Liver (tissue), 9 donors: ENCODE results near the gene BIRC7. TPM values are rescaled to one million over a fixed set of nuclear protein-coding genes. Genes with fewer than 3 reads are reported as not detected.

ENCODE experiments used
- DNase-seq: peaks from one replicate; pipeline ENCODE4 v3.0.0-alpha.2; 2017; ENCODE audit warnings: low spot score
- H3K27ac ChIP-seq, 2 donors: one replicate each; pipeline ENCODE4 v1.7.0; 2013; ENCODE audit warnings: inconsistent platforms in 2 of 2, low read length in 2 of 2, control low read depth in 1 of 2, low read depth in 1 of 2, mild to moderate bottlenecking in 1 of 2
- H3K27me3 ChIP-seq, 4 donors: one replicate each; pipeline versions ENCODE4 v1.6.1 to v1.7.0; 2013; ENCODE audit warnings: low read length in 3 of 4, inconsistent platforms in 1 of 4, mild to moderate bottlenecking in 1 of 4, moderate library complexity in 1 of 4; ENCODE audit not compliant: control insufficient read depth in 4 of 4, insufficient read depth in 4 of 4
- H3K36me3 ChIP-seq, 4 donors: one replicate each; pipeline versions ENCODE4 v1.6.1 to v1.7.0; 2013; ENCODE audit warnings: low read length in 3 of 4, mild to moderate bottlenecking in 3 of 4, low read depth in 1 of 4, moderate library complexity in 1 of 4; ENCODE audit not compliant: control insufficient read depth in 4 of 4, insufficient read depth in 3 of 4
- H3K4me1 ChIP-seq, 4 donors: one replicate each; pipeline versions ENCODE4 v1.6.1 to v1.7.0; 2013; ENCODE audit warnings: low read length in 3 of 4, mild to moderate bottlenecking in 3 of 4, moderate library complexity in 1 of 4; ENCODE audit not compliant: control insufficient read depth in 4 of 4, insufficient read depth in 4 of 4
- H3K4me3 ChIP-seq, 3 donors: one replicate each; pipeline versions ENCODE4 v1.6.1 to v1.7.0; 2013; ENCODE audit warnings: low read length in 3 of 3, control low read depth in 1 of 3, low read depth in 1 of 3, mild to moderate bottlenecking in 1 of 3
- H3K9ac ChIP-seq, 2 donors: one replicate each; pipeline ENCODE4 v1.7.0; 2013; ENCODE audit warnings: low read length in 2 of 2, mild to moderate bottlenecking in 2 of 2, moderate library complexity in 2 of 2, control low read depth in 1 of 2, low read depth in 1 of 2
- H3K9me3 ChIP-seq, 4 donors: one replicate each; pipeline versions ENCODE4 v1.6.1 to v1.7.0; 2013; ENCODE audit warnings: low read length in 3 of 4; ENCODE audit not compliant: control insufficient read depth in 4 of 4
- FOXA1 ChIP-seq: IDR thresholded peaks from 2 replicates; pipeline ENCODE4 v1.6.1; 2016; ENCODE audit warnings: antibody characterized with exemption
- RXRA ChIP-seq, 2 donors: IDR thresholded peaks; 2 replicates each; pipeline ENCODE4 v1.6.1; 2017 to 2018; ENCODE audit warnings: antibody characterized with exemption in 2 of 2, mild to moderate bottlenecking in 1 of 2
- SP1 ChIP-seq: IDR thresholded peaks from 2 replicates; pipeline ENCODE4 v1.6.1; 2018; ENCODE audit warnings: antibody characterized with exemption, mild to moderate bottlenecking
- TAF1 ChIP-seq: conservative IDR thresholded peaks from 2 replicates; pipeline ENCODE4 v1.6.1; 2016; ENCODE audit warnings: antibody characterized with exemption, mild to moderate bottlenecking
- YY1 ChIP-seq: IDR thresholded peaks from 2 replicates; pipeline ENCODE4 v1.6.1; 2016; ENCODE audit warnings: antibody characterized with exemption, mild to moderate bottlenecking
- WGBS: extraction: QIAGEN DNeasy Blood & Tissue Kit; methylation state at CpG from one replicate; pipeline ENCODE4 v1.1.7; 2013; 5-methylcytosine and 5-hydroxymethylcytosine counted together
- polyA plus RNA-seq, 2 donors: library from polyadenylated mRNA; stranded (reverse) in 1 of 2; unstranded in 1 of 2; fragments of 200-250 nt in 1 of 2; fragments of >200 nt in 1 of 2; fragmentation: Nextera tagmentation in 1 of 2; extraction: Ambion mirVana in 1 of 2; gene quantifications; one replicate each; pipeline versions ENCODE4 v1.2.1 to v1.2.3, GENCODE V29; 2013 to 2015
- total RNA-seq, 2 donors: library from RNA; depleted of rRNA; stranded (reverse); fragments of >200 nt; gene quantifications; one replicate each; pipeline ENCODE4 v1.2.3, GENCODE V29; 2014
- TF ChIP-seq, protein P1 (sequence below): fragments of 150-350 bp; IDR thresholded peaks from 2 replicates; pipeline ENCODE4 v1.5.1; 2017; ENCODE audit warnings: improper control_type of control experiment, low read depth, low read length; ENCODE audit not compliant: missing input control
- TF ChIP-seq, protein P2 (sequence below): IDR thresholded peaks from 2 replicates; pipeline ENCODE4 v1.6.1; 2016; ENCODE audit warnings: antibody characterized with exemption, mild to moderate bottlenecking
- TF ChIP-seq, protein P3 (sequence below): IDR thresholded peaks from 2 replicates; pipeline ENCODE4 v1.6.1; 2016; ENCODE audit warnings: antibody characterized with exemption
- donor health status: healthy.
- donor health status: healthy.
- donor health status: healthy.
- donor health status: healthy.
- donor health status: healthy.

BIRC7 gene
- total and polyA plus RNA-seq, 4 donors = 0.23 TPM; not detected in 3

DNA sequence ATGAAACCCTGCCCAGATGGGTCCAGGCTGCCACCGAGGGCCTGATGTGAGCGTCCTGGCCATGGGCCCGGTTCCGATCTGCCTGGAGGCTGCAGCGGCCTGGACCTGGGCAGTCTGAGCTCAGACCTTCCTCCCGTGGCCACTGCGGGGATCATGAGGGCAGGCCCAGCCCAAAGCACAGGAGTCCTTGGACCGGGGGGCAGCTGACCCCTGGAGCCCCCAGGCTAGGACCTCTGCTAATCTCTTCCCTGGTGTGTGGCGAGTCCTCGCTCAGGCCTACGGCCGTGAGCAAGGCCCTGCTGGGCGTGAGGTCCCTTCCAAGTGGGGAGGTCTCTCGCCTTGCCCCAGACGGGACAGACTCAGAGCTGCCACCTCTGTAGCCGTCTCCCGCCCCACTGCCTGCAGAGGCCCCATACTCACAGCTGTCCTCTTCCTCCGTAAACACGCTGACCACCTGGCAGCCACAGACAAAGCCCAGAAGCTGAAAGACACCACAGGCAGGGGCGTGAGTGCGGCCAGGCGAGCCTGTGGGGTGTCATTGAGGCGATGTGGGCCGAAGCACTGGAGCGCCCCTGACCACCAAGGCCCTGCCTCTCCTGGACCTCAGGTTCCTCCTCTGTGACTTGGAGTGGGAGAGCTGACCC, 8.0 kb downstream of the BIRC7 start:
- WGBS = 87% methylated on average over 25 of the region's 25 CpGs
- H3K9ac ChIP-seq = no peak overlapping the region
- H3K9me3 ChIP-seq = no peaks in the 10 kb centered on the region
- no peaks in the 10 kb centered on the region for H3K4me1 ChIP-seq
- no peak overlapping the region for H3K4me3 ChIP-seq
- TF ChIP-seq, protein P1, sequence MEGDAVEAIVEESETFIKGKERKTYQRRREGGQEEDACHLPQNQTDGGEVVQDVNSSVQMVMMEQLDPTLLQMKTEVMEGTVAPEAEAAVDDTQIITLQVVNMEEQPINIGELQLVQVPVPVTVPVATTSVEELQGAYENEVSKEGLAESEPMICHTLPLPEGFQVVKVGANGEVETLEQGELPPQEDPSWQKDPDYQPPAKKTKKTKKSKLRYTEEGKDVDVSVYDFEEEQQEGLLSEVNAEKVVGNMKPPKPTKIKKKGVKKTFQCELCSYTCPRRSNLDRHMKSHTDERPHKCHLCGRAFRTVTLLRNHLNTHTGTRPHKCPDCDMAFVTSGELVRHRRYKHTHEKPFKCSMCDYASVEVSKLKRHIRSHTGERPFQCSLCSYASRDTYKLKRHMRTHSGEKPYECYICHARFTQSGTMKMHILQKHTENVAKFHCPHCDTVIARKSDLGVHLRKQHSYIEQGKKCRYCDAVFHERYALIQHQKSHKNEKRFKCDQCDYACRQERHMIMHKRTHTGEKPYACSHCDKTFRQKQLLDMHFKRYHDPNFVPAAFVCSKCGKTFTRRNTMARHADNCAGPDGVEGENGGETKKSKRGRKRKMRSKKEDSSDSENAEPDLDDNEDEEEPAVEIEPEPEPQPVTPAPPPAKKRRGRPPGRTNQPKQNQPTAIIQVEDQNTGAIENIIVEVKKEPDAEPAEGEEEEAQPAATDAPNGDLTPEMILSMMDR = no peak
- TF ChIP-seq YY1 = no peak
- TF ChIP-seq RXRA (IDR thresholded peaks at IDR 0.05) = no peak
- peaks cover 0 to 3% (median 0%) of the 10 kb centered on the region in 4 donors for H3K27me3 ChIP-seq
- H3K36me3 ChIP-seq = no peaks in the 10 kb centered on the region
- no peak overlapping the region for H3K27ac ChIP-seq
- DNase-seq = no peak

DNA sequence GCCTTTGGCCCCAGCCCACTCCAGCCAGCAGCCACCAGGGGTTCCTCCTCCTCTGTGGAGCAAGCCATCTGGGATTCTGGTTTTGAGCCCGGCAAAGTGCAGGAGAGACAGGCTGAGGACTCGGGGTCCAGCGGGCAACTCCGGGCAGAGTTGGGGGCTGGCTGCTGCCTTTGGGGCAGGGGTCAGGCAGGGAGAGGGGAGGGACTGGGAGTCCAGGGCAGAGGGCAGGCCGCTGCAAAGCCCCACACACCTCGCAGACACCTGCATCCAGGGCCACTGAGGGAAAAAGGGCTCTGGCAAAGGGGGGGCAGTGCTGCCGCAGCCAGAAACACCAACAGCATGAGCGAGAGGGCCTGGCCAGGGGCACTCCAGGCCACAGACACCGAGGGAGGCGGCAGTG, 8.8 kb downstream of the BIRC7 start:
- peaks cover 0 to 3% (median 1%) of the 10 kb centered on the region in 4 donors for H3K27me3 ChIP-seq
- H3K4me3 ChIP-seq = no peak overlapping the region
- no peak overlapping the region for H3K27ac ChIP-seq
- DNase-seq = no peak
- no peaks in the 10 kb centered on the region for H3K36me3 ChIP-seq
- H3K4me1 ChIP-seq = no peaks in the 10 kb centered on the region
- TF ChIP-seq, protein P2, sequence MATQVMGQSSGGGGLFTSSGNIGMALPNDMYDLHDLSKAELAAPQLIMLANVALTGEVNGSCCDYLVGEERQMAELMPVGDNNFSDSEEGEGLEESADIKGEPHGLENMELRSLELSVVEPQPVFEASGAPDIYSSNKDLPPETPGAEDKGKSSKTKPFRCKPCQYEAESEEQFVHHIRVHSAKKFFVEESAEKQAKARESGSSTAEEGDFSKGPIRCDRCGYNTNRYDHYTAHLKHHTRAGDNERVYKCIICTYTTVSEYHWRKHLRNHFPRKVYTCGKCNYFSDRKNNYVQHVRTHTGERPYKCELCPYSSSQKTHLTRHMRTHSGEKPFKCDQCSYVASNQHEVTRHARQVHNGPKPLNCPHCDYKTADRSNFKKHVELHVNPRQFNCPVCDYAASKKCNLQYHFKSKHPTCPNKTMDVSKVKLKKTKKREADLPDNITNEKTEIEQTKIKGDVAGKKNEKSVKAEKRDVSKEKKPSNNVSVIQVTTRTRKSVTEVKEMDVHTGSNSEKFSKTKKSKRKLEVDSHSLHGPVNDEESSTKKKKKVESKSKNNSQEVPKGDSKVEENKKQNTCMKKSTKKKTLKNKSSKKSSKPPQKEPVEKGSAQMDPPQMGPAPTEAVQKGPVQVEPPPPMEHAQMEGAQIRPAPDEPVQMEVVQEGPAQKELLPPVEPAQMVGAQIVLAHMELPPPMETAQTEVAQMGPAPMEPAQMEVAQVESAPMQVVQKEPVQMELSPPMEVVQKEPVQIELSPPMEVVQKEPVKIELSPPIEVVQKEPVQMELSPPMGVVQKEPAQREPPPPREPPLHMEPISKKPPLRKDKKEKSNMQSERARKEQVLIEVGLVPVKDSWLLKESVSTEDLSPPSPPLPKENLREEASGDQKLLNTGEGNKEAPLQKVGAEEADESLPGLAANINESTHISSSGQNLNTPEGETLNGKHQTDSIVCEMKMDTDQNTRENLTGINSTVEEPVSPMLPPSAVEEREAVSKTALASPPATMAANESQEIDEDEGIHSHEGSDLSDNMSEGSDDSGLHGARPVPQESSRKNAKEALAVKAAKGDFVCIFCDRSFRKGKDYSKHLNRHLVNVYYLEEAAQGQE = no peak
- no peaks in the 10 kb centered on the region for H3K9me3 ChIP-seq
- H3K9ac ChIP-seq = no peak overlapping the region
- WGBS = 78% methylated on average over 10 of the region's 10 CpGs

DNA sequence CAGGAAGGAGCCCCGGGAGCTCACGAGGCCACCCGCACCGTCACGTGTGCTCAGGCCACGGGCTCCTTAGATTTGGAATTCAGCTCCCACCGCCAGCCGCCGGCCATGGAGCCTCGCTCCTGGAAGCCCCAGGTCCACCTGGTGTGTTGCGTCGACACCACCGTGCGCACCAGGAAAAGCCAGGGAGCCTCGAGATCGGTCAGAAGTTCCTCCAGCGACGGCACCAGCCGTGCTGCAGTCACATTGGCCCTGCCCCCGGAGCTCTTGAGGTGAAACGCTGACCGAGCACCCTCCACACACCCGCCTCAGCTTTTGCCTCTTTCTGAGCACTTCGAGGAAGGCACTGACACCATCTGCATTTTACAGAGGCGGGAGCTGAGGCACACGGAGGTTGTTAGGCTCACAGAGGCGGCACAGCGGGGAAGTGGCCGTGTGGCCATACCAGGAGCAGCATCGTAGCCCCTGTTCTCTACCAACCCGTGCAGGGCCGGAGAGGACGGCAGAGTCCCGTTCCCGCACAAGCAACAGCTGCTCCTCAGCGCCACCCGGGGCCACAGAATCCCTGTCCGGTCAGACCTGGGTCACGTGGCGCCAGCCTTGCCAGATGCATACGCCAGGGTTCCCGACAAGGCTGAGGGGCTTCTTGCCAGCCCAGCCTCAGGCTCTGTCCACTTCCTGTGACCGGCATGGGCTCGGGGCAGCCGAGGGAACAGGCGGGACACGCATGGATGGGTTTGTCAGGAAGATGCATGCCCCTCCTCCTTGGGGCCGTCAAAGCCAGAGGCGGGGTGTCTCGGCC, 11.0 kb downstream of the BIRC7 start:
- no peaks in the 10 kb centered on the region for H3K4me1 ChIP-seq
- peaks cover 0 to 4% (median 3%) of the 10 kb centered on the region in 4 donors for H3K27me3 ChIP-seq
- no peak overlapping the region for H3K9ac ChIP-seq
- H3K36me3 ChIP-seq = no peaks in the 10 kb centered on the region
- 42% methylated on average over 50 of the region's 50 CpGs for WGBS
- DNase-seq = no peak
- no peaks in the 10 kb centered on the region for H3K9me3 ChIP-seq
- TF ChIP-seq FOXA1 (no peak), TAF1 (no peak), SP1 (no peak), RXRA (IDR thresholded peaks at IDR 0.05) (no peak)
- TF ChIP-seq, protein P3, sequence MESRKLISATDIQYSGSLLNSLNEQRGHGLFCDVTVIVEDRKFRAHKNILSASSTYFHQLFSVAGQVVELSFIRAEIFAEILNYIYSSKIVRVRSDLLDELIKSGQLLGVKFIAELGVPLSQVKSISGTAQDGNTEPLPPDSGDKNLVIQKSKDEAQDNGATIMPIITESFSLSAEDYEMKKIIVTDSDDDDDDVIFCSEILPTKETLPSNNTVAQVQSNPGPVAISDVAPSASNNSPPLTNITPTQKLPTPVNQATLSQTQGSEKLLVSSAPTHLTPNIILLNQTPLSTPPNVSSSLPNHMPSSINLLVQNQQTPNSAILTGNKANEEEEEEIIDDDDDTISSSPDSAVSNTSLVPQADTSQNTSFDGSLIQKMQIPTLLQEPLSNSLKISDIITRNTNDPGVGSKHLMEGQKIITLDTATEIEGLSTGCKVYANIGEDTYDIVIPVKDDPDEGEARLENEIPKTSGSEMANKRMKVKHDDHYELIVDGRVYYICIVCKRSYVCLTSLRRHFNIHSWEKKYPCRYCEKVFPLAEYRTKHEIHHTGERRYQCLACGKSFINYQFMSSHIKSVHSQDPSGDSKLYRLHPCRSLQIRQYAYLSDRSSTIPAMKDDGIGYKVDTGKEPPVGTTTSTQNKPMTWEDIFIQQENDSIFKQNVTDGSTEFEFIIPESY = no peak
- no peak overlapping the region for H3K4me3 ChIP-seq
- no peak overlapping the region for H3K27ac ChIP-seq
